Aorta (tissue), 5 donors: ENCODE measurements around the gene FOXE3. TPM values are rescaled to one million over a fixed set of nuclear protein-coding genes. Genes with fewer than 3 reads are reported as not detected.

Experiments used
- ATAC-seq: fragments of 200-7000 bp; cut with Tn5 transposase; one replicate; pipeline ENCODE4 v1.9.1; 2022; ENCODE audit warnings: moderate library complexity; ENCODE audit not compliant: low FRiP score
- DNase-seq, 2 donors: peaks; one replicate each; pipeline ENCODE4 v3.0.0-alpha.2; 2020
- H3K27ac ChIP-seq, 2 donors: one replicate each; pipeline ENCODE4 v1.5.1; 2013; ENCODE audit warnings: low read length in 2 of 2, mild to moderate bottlenecking in 2 of 2, moderate library complexity in 2 of 2, control low read depth in 1 of 2, inconsistent platforms in 1 of 2, low read depth in 1 of 2
- H3K27me3 ChIP-seq, 2 donors: one replicate each; pipeline ENCODE4 v1.6.1; 2013; ENCODE audit warnings: control low read depth in 1 of 2, low read length in 1 of 2, mild to moderate bottlenecking in 1 of 2, moderate library complexity in 1 of 2; ENCODE audit not compliant: insufficient read depth in 2 of 2, control insufficient read depth in 1 of 2
- H3K36me3 ChIP-seq, 2 donors: one replicate each; pipeline ENCODE4 v1.6.1; 2013; ENCODE audit warnings: control low read depth in 1 of 2, low read length in 1 of 2, mild to moderate bottlenecking in 1 of 2; ENCODE audit not compliant: insufficient read depth in 2 of 2, control insufficient read depth in 1 of 2
- H3K4me1 ChIP-seq, 2 donors: one replicate each; pipeline ENCODE4 v1.6.1; 2013; ENCODE audit warnings: low read length in 2 of 2, control low read depth in 1 of 2, mild to moderate bottlenecking in 1 of 2, moderate library complexity in 1 of 2; ENCODE audit not compliant: insufficient read depth in 2 of 2, control insufficient read depth in 1 of 2
- H3K4me3 ChIP-seq, 2 donors: one replicate each; pipeline ENCODE4 v1.5.1; 2013; ENCODE audit warnings: low read length in 2 of 2, control low read depth in 1 of 2, mild to moderate bottlenecking in 1 of 2
- H3K9me3 ChIP-seq: one replicate; pipeline ENCODE4 v1.6.1; 2013; ENCODE audit warnings: mild to moderate bottlenecking, low read length; ENCODE audit not compliant: control insufficient read depth
- WGBS, 2 donors: extraction: QIAGEN DNeasy Blood & Tissue Kit; methylation state at CpG; one replicate each; pipeline ENCODE4 v1.1.7; 2013; 5-methylcytosine and 5-hydroxymethylcytosine counted together
- intact Hi-C, 2 donors: fragments of 100-400 bp; cut with DNase I; formaldehyde crosslinking; loops; one replicate each; pipeline versions ENCODE4 v1.14.2 to v1.15.0; 2022
- polyA plus RNA-seq, 2 donors: library from polyadenylated mRNA; stranded (reverse); fragments of 200-250 nt; gene quantifications; one replicate each; pipeline ENCODE4 v1.2.3, GENCODE V29; 2013
- total RNA-seq, 2 donors: library from RNA; stranded (reverse); fragmentation: NEBNext Ultra II Directional; extraction: Animal tissue kit (Norgen Biotek cat#: 25700); gene quantifications; one replicate each; pipeline ENCODE4 v1.2.1, GENCODE V29; 2021
- donor health status: healthy with polysubstance abuse.
- donor health status: Bipolar disorder and iron deficiency.
- donor health status: DM: no; HTN: no; CAD: no.
- donor health status: DM: no; HTN: no; CAD: no.
- donor health status: DM: yes; HTN: yes; CAD: no.

The FOXE3 gene
- total and polyA plus RNA-seq, 4 donors = not detected

GRCh38 chr1:47399138-47399845 lies 16.8 kb upstream of the FOXE3 start:
- no peak for DNase-seq
- ATAC-seq = no peak
- Histone ChIP-seq H3K4me1 (no peaks in the 10 kb centered on the region), H3K27ac (no peak overlapping the region), H3K4me3 (no peak overlapping the region), H3K27me3 (no peaks in the 10 kb centered on the region), H3K36me3 (no peaks in the 10 kb centered on the region), H3K9me3 (no peaks in the 10 kb centered on the region)
- intact Hi-C loops = no loop called here
- WGBS, 2 donors = 95 to 99% methylated on average over 4 of the region's 4 CpGs

DNA sequence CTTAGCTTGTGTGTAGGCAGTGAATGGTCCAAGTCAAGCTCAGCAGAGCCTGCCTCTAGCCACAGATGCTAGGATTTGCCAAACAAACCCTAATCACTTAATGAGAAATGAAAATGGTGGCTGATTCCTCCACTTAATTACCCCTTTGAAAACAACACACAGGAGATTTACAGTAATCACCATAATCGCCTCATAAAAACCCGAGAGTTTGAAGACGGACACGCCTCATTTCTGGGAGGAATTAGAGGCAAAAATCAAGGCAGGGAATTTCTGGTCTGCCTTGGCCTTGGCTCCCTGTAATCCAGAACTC lies 16.3 kb upstream of the FOXE3 start:
- no peak for DNase-seq
- intact Hi-C loops = no loop called here

GRCh38 chr1:47401761-47402160 lies 14.3 kb upstream of the FOXE3 start:
- WGBS, 2 donors = 80 to 83% methylated on average over 4 of the region's 4 CpGs
- H3K27ac ChIP-seq = no peak overlapping the region
- no peaks in the 10 kb centered on the region for H3K36me3 ChIP-seq
- no peak for DNase-seq
- no peaks in the 10 kb centered on the region for H3K4me1 ChIP-seq
- H3K4me3 ChIP-seq = no peak overlapping the region
- H3K9me3 ChIP-seq = no peaks in the 10 kb centered on the region
- H3K27me3 ChIP-seq = no peaks in the 10 kb centered on the region
- no peak for ATAC-seq
- intact Hi-C loops = no loop called here

More for the DNA sequence above, 16.3 kb upstream of the FOXE3 start:
- no peak for ATAC-seq
- no peaks in the 10 kb centered on the region for H3K9me3 ChIP-seq
- no peak overlapping the region for H3K4me3 ChIP-seq
- H3K27ac ChIP-seq = no peak overlapping the region
- no peaks in the 10 kb centered on the region for H3K36me3 ChIP-seq
- H3K4me1 ChIP-seq = no peaks in the 10 kb centered on the region
- H3K27me3 ChIP-seq = no peaks in the 10 kb centered on the region
- WGBS, 2 donors = 98 to 99% methylated on average over 4 of the region's 4 CpGs

DNA sequence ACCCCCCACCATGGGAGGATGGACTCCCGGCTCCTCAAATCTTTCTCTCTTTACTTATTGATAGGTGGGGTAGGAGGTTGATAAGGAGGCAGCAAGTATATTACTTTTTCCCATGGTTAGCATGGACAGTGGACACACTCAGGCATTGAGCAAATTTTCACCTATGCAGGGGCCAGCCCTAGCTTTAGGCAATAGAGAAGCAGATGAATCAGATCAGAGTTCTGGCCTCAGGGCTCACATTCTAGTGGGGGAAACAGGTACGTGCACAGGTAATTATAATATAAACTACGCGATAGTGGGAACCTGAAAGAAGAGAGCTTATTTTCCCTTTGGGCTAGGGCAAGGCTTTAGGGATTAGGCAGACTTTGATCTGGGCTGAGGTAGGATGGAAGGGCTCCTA lies 13.5 kb upstream of the FOXE3 start:
- H3K27me3 ChIP-seq = no peaks in the 10 kb centered on the region
- no peaks in the 10 kb centered on the region for H3K4me1 ChIP-seq
- no peak overlapping the region for H3K27ac ChIP-seq
- no peaks in the 10 kb centered on the region for H3K36me3 ChIP-seq
- DNase-seq (no peak), ATAC-seq (no peak)
- 95 to 96% methylated on average over 4 of the region's 4 CpGs for WGBS, 2 donors
- no peaks in the 10 kb centered on the region for H3K9me3 ChIP-seq
- intact Hi-C loops = no loop called here
- no peak overlapping the region for H3K4me3 ChIP-seq

- Histone ChIP-seq H3K27ac (no peak overlapping the region), H3K9me3 (no peaks in the 10 kb centered on the region), H3K27me3 (no peaks in the 10 kb centered on the region), H3K4me1 (no peaks in the 10 kb centered on the region), H3K4me3 (no peak overlapping the region), H3K36me3 (no peaks in the 10 kb centered on the region)
- WGBS, 2 donors = 84 to 88% methylated on average over 4 of the region's 4 CpGs
- no peak for ATAC-seq
- intact Hi-C loops = no loop called here
- DNase-seq = no peak
Observed at GRCh38 chr1:47403321-47403910, 12.7 kb upstream of the FOXE3 start.

DNA sequence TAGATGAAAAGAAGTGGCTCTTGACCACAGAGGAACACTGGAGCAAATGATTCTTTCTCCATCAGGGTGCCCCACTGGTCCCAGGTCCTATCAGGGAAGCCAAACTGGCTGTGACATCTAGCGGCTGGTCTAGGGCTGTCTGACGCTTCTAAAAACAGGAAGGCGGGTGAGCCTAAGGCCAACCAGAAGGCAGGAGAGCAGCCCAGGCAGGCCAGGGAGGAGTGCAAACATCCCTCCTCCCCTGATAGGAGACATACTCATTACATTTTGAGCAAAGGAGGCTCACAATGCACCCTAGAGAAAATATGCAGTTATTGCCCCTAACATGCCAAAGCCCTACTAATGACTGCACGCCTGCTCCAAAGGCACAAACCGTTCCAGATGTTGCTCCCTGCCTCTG lies 10.4 kb upstream of the FOXE3 start:
- ATAC-seq (no peak), DNase-seq (no peak)
- no peaks in the 10 kb centered on the region for H3K4me1 ChIP-seq
- intact Hi-C loops = no loop called here
- WGBS, 2 donors = 85 to 91% methylated on average over 5 of the region's 5 CpGs
- H3K27me3 ChIP-seq = no peaks in the 10 kb centered on the region
- no peak overlapping the region for H3K27ac ChIP-seq
- H3K4me3 ChIP-seq = no peak overlapping the region
- H3K36me3 ChIP-seq = no peaks in the 10 kb centered on the region
- no peaks in the 10 kb centered on the region for H3K9me3 ChIP-seq

DNA sequence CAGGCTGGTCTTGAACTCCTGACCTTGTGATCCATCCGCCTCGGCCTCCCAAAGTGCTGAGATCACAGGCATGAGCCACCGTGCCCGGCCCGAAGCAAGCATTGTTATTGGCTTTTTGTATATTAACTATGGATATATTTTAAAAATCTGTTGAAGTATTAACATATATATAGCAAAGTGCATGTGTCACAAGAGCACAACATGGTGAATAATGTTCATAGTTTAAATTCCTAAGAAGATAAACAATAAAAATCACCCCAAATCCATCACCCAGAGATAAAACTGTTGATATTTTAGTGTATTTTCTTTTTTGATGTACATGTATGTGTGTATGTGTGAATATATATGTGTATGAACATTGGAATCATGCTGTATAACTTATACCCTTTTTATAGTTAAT lies 9.1 kb upstream of the FOXE3 start:
- Histone ChIP-seq H3K36me3 (no peaks in the 10 kb centered on the region), H3K4me1 (no peaks in the 10 kb centered on the region), H3K27me3 (no peaks in the 10 kb centered on the region), H3K27ac (no peak overlapping the region), H3K9me3 (no peaks in the 10 kb centered on the region), H3K4me3 (no peak overlapping the region)
- intact Hi-C loops = no loop called here
- WGBS, 2 donors = 88% methylated on average over 5 of the region's 5 CpGs
- no peak for DNase-seq
- no peak for ATAC-seq

- H3K27me3 ChIP-seq = no peaks in the 10 kb centered on the region
- no peak overlapping the region for H3K4me3 ChIP-seq
- no peak overlapping the region for H3K27ac ChIP-seq
- DNase-seq = no peak
- H3K36me3 ChIP-seq = no peaks in the 10 kb centered on the region
- intact Hi-C loops = no loop called here
- ATAC-seq = no peak
- no peaks in the 10 kb centered on the region for H3K9me3 ChIP-seq
- no peaks in the 10 kb centered on the region for H3K4me1 ChIP-seq
- 83 to 88% methylated on average over 3 of the region's 3 CpGs for WGBS, 2 donors
Observed at GRCh38 chr1:47407481-47407880, 8.6 kb upstream of the FOXE3 start.

DNA sequence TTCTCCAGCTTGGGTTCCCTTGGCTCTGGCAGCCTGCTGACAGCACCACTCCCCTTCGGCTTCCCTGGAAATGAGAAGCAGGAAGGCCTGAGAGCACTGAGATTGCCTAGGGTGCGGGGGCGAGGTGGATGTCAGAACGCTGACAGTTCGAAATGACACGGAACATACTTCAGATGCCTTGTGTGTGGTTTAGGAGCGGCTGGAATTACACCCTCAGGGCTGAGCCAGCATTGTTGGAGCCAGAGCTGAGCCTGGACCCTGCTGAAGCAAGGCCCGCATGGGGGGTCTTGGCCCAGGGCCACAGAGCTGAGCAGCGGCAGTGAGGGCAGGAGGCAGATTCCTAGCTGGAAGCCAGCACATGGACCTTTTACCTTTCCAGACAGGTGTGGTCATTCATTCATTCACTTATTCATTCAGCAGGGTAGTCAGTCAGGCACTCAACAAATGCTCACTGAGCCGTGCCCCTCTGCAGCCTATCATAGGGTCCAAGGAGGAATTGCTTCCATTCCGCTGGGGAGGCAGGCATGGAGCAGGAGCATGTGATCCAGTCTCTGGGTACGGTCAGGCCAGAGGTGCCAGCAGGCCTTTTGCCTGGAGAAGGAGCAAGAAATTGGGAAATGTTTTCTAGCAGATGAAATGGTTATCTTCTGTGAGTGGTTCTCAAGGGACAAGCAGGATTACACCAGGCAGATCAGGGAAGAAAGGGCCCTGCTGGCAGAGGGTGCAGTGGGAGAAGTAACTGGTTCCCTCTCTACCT lies 6.6 kb upstream of the FOXE3 start:
- no peaks in the 10 kb centered on the region for H3K4me1 ChIP-seq
- DNase-seq (no peak), ATAC-seq (no peak)
- H3K4me3 ChIP-seq = no peak overlapping the region
- 69 to 75% methylated on average over 12 of the region's 12 CpGs for WGBS, 2 donors
- no peak overlapping the region for H3K27ac ChIP-seq
- no peaks in the 10 kb centered on the region for H3K36me3 ChIP-seq
- intact Hi-C loops = no loop called here
- H3K27me3 ChIP-seq = no peaks in the 10 kb centered on the region
- H3K9me3 ChIP-seq = no peaks in the 10 kb centered on the region
